ENCODE measurements around the gene CDS2.

DNA sequence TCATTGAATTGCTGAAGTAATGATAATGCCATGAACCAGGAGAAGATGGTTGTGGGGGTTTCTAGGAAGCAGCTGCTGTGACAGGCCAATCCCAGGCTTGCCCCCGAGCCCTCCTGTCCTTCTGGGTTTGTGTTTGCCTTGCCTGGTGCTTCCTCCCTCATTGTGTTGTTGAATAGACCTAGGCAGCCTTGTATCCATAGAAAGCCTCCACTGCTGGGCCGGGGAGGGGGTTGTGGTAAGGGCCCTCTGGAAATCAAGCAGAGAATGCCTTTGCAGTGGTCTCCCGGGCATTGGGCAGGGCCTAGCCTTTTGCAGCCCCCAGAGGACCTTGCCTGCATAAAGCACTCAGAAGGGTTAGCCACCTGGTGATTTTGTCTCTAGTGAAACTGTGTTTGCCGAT, 69.3 kb downstream of the CDS2 start:
- TF ChIP-seq, protein P1, sequence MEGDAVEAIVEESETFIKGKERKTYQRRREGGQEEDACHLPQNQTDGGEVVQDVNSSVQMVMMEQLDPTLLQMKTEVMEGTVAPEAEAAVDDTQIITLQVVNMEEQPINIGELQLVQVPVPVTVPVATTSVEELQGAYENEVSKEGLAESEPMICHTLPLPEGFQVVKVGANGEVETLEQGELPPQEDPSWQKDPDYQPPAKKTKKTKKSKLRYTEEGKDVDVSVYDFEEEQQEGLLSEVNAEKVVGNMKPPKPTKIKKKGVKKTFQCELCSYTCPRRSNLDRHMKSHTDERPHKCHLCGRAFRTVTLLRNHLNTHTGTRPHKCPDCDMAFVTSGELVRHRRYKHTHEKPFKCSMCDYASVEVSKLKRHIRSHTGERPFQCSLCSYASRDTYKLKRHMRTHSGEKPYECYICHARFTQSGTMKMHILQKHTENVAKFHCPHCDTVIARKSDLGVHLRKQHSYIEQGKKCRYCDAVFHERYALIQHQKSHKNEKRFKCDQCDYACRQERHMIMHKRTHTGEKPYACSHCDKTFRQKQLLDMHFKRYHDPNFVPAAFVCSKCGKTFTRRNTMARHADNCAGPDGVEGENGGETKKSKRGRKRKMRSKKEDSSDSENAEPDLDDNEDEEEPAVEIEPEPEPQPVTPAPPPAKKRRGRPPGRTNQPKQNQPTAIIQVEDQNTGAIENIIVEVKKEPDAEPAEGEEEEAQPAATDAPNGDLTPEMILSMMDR (IDR thresholded peaks at IDR 0.05), result no peak
- no peak for TF ChIP-seq POLR2A (IDR thresholded peaks at IDR 0.05)
